Cardiac atrium fibroblast (primary cell): Measurements from ENCODE around the gene OR14A16. TPM values are rescaled to one million over a fixed set of nuclear protein-coding genes. Genes with fewer than 3 reads are reported as not detected.

Experiments used
- total RNA-seq: library from RNA; depleted of rRNA; stranded (reverse); fragments of >200 nt; gene quantifications from 2 replicates; pipeline ENCODE4 v1.2.3, GENCODE V29; 2015

Gene OR14A16, protein sequence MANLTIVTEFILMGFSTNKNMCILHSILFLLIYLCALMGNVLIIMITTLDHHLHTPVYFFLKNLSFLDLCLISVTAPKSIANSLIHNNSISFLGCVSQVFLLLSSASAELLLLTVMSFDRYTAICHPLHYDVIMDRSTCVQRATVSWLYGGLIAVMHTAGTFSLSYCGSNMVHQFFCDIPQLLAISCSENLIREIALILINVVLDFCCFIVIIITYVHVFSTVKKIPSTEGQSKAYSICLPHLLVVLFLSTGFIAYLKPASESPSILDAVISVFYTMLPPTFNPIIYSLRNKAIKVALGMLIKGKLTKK
- not detected in 2 replicates for total RNA-seq

DNA sequence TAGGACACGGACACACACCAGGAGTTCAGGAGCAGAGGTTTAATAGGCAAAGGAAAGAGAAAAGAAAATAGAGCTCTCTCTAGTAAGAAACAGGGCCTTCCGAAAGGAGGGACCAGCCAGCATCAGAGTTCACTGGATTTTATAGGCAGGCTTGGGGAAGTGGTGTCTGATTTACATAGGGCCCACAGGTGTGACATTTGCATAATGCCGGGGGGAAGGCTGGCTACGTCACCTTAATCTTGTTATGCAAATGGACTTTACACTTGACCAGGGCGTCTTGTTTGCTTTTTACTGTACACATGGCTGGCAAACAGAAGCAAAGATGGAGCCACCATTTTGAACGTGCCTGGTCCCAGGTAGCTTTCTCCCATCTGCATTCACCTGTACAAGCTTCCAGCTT, at the start of gene OR14A16:
OR14A16 (minus strand) TSS at position 97 of the 400 bp plus-strand sequence. CDS start 8,390 bp downstream, outside the sequence.

DNA sequence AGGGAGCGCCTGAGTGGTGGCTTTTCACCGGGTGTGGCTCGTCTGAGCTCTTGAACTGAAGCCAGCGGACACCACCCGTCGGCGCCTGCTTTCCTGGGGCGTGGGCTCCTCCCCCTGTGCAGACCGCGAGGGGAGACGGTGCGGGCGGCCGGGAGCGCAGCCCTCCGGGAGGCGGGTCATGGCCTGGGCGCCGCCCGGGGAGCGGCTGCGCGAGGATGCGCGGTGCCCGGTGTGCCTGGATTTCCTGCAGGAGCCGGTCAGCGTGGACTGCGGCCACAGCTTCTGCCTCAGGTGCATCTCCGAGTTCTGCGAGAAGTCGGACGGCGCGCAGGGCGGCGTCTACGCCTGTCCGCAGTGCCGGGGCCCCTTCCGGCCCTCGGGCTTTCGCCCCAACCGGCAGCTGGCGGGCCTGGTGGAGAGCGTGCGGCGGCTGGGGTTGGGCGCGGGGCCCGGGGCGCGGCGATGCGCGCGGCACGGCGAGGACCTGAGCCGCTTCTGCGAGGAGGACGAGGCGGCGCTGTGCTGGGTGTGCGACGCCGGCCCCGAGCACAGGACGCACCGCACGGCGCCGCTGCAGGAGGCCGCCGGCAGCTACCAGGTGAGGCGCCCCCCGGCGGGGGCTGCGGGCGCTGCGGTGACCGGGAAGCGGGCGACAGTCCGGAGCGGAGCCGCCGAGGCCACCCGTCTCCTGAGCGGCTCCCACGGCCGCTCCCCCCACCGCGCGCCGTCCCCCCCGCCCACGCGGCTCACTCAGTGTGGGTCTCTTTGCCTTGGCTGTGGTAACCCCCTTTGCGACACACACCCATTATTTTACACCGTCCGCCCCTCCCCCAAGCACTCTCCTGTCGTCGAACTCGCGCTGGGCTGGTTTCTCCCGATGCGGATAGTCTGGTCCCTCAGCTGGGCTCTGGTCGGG, 33.4 kb upstream of the OR14A16 start, which contains the start of gene TRIM58:
TRIM58 (plus strand) TSS at position 119 of the 916 bp plus-strand sequence; CDS start at position 179, 60 bp downstream.

DNA sequence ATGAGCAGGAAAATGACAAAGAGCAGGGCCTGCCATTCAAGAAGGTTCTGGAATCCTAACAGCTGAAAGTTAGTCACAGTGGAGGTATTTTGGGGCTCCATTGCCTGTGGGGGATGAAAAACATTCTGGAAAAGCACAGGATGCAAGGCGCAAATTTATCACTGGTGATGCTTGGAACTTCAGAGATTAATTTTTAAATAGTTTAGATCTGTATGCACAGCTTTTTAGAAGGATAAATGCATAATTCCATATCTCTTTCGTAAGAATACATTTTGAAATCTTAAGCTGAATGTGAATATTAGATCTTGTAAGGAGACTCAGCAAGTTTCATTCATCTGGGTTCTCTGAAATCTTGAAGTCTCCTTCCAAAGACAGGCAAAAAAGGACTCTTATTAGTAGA, 17.9 kb upstream of the OR14A16 start, which contains the start of gene OR11L1:
OR11L1 (minus strand) TSS at position 101 of the 400 bp plus-strand sequence; CDS start at position 101, 0 bp downstream.

Other genes starting within 250 kb of the OR14A16 start
- gene OR2G2, start 235.8 kb downstream of the OR14A16 start, total RNA-seq = not detected in 2 replicates
- gene OR2G3, start 218.5 kb downstream of the OR14A16 start, total RNA-seq = not detected in 2 replicates
- gene OR13G1, start 144.4 kb downstream of the OR14A16 start, total RNA-seq = not detected in 2 replicates
- not detected in 2 replicates for gene OR6F1, start 107.5 kb downstream of the OR14A16 start, total RNA-seq
- gene OR14K1, start 85.5 kb downstream of the OR14A16 start, total RNA-seq = not detected in 2 replicates
- gene OR14A2, start 76.0 kb downstream of the OR14A16 start, total RNA-seq = not detected in 2 replicates
- gene OR1C1, start 63.6 kb downstream of the OR14A16 start, total RNA-seq = not detected in 2 replicates
- not detected in 2 replicates for gene OR11L1, start 17.8 kb upstream of the OR14A16 start, total RNA-seq
- 0.32 TPM in 1 of 2 replicates, not detected in the other for gene TRIM58, start 33.1 kb upstream of the OR14A16 start, total RNA-seq
- gene OR2W3, start 71.5 kb upstream of the OR14A16 start, total RNA-seq = not detected in 2 replicates
- gene OR2T8, start 96.1 kb upstream of the OR14A16 start, total RNA-seq = not detected in 2 replicates
- not detected in 2 replicates for gene OR2AJ1, start 100.8 kb upstream of the OR14A16 start, total RNA-seq
- not detected in 2 replicates for gene OR2L8, start 124.7 kb upstream of the OR14A16 start, total RNA-seq
- gene OR2AK2, start 141.1 kb upstream of the OR14A16 start, total RNA-seq = not detected in 2 replicates
- gene OR2L5, start 189.5 kb upstream of the OR14A16 start, total RNA-seq = not detected in 2 replicates
- gene OR2L2, start 206.0 kb upstream of the OR14A16 start, total RNA-seq = not detected in 2 replicates
- gene OR2L3, start 222.7 kb upstream of the OR14A16 start, total RNA-seq = not detected in 2 replicates